GM18502 (cell line): ENCODE data around the gene CEP55.
A peak's percentile ranks its signal among the peaks of the same experiment; 100 is the strongest.
"Not testable (repeated sequence)": the region's sequence is repeated elsewhere in the genome, so short reads cannot be mapped to it uniquely, and the experiment has no call there.

Experiments used
- ATAC-seq: cut with Tn5 transposase; IDR thresholded peaks from one replicate; pipeline ENCODE4 v1.9.1; 2021; ENCODE audit warnings: mild to moderate bottlenecking; ENCODE audit not compliant: unreplicated experiment, poor library complexity

The CEP55 gene

DNA sequence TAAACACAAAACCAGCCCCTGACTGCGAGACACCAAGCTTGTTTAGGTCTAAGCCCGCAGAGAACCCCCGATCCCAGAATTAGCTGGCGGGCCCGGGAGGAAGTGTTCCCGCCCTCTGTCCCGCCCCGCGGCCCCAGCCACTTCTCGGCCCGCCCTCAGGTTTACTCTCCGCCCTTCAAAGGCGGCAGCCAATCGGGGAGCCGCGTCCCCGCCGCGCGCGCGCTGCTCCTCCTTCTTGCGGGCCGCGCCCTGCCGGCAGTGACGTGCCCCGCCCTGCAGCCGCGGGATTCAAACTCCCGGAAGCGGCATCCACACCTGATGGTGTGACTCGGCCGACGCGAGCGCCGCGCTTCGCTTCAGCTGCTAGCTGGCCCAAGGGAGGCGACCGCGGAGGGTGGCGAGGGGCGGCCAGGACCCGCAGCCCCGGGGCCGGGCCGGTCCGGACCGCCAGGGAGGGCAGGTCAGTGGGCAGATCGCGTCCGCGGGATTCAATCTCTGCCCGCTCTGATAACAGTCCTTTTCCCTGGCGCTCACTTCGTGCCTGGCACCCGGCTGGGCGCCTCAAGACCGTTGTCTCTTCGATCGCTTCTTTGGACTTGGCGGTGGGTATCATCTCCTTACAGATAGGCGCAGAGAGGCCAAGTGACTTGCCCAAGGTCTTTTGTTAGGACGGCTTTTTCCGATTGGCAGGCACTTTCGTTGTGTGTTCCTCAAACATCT is at the start of gene CEP55:
TSS of gene CEP55 (plus strand) at position 291 of the 720 bp plus-strand sequence. CDS start 3,440 bp downstream, outside the sequence.
- ATAC-seq = peak; percentile 99

DNA sequence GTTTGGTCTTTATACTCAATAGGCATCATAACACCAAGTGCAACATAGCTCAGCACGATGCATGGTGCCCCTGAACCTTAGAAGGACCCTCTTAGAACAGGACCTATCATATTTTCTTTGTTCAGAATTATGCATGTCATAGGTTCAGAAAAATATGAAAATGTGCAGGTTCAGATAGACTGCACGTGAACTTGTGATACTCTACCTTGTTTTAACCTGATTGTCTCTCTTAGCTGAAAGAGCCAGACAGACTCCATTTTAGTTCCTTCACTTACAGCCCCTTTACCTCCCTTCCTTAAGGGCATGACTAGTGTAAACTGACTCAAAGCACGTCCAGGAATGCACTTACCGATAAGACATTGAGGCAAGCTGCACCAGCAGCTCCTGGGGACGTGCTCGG is 49.4 kb upstream of the CEP55 start:
- no peak for ATAC-seq

DNA sequence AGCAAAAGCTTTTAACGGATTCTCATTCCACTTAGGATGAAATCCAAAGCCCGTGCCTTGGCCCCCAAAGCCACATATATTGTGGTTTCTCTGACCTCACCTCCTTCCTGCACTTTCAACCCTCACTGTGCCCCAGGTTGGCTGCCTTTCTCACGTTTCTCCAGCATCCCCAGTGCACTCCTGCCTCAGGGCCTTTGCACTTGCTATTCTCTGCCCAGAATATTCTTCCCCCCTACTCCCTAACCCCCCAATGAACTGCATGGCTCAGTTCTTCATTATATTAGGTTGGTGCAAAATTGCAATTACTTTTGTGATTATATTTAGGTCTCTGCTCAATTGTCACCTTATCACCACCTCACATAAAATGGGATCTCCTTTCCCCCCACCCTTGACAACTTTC is 48.4 kb upstream of the CEP55 start:
- no peak for ATAC-seq

DNA sequence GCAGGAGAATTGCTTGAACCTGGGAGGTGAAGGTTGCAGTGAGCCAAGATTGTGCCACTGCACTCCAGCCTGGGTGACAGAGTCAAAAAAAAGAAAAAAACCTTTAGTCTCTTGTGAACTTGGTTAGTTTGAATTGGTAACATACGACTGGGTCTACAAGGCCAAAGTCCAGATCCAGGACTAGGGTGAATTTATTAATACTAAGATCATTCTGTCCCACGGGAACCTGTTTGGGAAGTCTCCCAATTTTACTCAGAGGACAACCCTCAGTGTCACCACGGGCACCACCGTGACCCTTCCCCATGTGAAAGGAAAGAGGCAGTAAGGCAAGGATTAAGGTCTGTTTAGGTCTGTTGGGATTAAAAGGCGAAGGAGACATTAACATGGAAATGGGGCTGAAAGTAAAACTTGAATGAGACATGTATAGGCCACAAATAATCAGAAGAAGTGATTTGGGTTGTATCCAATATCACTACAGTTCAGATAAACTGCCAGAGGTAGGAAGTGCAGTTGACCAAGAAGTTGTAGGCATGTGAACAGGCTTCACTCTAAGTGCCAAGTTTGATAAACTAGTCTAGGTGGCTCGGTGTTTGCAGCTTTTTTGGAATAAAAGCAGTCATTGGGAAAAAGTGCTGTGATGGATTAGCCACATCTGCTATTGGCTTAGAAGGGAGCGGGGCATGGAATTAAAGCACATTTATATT is 45.0 kb upstream of the CEP55 start:
- no peak for ATAC-seq

DNA sequence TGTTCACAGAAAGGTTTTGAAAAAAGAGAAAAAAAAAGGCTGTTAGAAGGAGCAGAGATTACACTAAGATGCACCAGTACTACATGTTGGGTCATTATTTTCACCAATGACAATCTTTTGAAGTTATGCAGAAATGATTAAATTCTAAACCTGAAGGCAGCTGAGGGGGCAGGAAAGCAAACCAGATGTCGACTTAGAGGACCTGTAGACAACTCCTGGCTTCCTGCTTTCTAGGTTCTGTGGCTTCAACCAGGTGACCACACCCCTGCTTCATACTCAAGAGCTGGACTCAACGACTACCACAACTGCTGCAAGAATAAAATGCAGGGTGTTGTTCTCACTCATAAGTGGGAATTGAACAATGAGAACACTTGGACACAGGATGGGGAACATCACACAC is 44.3 kb upstream of the CEP55 start:
- no peak for ATAC-seq

DNA sequence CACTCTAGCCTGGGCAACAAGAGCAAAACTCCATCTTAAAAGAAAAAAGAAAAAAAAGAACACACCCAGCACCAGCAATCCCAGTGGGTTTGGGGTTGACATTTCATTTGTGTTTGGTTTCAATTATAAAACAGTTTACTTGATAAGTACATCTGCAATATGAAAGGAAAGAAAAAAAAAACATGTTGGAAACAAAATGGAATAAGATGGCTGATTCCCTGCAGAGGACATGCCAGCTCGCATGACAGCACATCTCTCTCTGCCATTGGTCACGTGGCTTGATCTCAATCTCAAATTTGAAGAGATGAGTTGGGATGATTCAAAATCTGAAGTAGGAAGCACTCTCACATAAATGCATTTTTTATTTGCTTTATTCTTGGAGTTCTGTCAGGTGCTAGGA is 42.3 kb upstream of the CEP55 start:
- no peak for ATAC-seq

DNA sequence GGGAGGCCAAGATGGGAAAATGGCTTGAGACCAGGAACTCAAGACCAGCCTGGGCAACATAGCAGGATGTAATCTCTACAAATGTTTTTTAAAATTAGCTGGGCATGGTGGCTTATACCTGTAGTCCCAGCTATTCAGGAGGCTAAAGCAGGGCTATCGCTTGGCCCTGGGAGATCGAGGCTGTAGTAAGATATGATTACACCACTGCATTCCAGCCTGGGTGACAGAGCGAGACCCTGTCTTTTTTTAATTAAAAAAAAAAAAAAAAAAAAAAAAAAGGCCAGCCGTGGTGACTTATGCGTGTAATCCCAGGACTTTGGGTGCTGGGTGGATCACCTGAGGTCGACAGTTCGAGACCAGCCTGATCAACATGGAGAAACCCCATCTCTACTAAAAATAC is 41.7 kb upstream of the CEP55 start:
- no peak for ATAC-seq

DNA sequence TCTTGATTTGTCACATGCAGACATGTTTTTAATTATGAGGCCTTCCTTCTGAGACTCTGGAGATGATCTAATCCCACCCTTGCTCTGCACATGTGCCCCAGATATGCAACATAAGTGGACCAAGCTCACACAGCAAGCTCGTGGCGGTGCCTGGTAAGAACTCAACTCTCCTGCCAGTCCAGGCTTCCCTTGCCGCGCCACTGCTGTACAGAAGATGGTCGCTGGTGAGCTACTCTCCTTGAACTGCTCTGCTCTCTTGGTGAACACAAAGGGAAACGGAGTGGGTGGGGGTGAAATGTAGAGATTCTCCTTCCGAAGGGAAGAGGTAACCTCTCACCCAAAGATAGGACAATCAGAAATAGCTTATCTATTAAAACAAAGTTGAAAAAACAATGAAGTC is 39.9 kb upstream of the CEP55 start:
- ATAC-seq = no peak

DNA sequence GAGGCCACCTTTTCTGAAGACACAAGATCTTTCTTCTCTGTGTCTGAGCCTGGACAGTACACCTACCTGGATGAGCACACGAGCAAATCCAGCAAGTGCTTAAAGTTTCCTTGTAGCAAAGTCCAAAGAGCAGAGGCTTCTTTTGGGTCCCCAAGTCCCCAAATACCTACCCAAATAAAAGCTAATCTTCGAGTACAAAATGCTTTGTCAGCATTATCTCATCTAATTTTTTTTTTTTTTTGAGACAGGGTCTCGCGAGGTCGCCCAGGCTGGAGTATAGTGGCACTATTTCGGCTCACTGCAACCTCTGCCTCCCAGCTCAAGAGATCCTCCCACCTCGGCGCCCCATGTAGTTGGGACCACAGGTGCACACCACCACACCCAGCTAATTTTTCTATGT is 38.9 kb upstream of the CEP55 start:
- ATAC-seq = no peak

DNA sequence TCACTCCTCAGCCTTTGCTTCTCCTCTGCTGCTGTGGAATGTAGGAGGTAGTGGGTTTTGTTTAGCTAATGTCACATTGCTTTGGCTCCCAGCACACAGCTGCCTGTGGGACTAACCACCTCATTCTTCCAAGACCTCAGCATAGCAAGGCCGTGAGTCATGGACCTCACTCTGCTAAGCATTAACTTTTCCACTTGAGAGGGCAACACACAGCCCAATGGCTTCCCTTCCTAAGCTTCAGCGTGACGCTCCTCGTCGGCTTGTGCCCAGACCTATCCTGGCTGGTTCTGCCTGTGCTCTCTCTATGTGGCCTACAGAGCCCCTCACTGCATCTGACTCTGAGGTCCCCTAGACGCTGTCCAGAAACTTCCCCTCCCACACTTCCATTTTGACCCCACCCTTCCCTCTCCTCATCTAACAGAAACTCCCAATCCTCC is 37.6 kb upstream of the CEP55 start:
- no peak for ATAC-seq

DNA sequence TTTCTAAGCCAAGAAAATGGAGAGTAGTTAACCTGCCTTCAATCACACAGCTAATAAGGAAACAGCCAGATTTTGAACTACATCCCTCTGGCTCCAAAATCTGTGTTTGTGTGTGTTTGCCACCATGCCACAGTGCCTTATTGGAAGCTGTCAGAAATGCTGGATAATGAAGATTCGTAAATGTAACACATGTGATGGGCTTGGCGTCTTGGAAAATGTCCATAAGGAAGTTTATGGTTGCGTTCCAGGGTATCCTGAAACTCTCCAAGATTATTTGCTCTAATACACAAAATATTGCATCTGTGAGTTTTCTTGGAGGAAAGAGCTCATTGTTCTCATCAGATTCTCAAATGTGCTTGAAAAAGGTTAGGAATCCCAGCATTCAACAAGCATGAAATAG is 36.9 kb upstream of the CEP55 start:
- ATAC-seq = no peak

DNA sequence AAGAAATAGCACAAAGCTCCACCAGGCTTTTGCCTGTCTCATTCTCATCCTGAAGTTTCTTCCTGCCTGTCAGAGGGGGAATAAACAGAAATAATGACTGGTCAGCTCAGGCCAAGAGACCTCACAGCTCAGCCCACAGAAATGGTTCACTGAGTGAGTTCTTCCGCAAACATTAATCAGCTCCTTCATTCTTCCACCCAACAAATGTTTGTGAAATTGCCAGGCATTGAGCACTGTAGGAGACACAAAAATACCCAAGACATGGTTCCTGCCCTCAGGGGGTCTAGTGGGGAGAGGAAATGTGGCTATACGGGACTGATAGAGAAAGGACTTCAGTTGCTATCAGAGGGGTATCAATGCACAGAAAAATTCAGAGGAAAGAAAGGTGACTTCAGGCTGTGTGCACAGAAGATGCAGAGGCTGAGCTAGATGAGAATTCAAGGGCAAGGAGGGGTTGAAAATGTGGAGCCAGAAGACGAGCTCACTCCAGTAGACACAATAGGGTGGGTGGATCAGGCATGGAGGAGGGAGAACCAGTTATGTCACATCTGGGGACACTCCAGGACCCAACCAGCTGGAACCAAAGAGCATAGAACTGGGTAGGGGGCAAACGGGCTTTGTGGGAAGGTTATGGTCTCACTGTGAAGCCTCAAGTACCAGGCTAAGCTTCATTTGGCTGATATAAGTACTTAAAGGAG is 35.2 kb upstream of the CEP55 start:
- ATAC-seq = no peak

DNA sequence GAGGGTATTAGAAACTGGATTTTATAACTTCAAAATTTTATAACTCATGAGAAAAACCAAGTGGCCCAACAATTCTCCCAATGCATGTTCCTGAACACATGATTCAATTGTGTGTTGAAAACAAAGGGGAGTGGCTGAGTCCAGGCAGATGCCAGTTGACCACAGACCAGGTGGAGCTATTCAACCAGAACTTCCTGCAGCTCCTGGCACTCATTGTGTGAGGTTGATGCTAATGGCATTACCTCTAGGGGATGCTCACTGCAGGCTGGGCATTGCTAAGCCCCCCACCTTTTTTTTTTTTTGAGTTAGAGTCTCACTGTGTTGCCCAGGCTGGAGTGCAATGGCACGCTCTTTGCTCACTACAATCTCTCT is 34.6 kb upstream of the CEP55 start:
- no peak for ATAC-seq

DNA sequence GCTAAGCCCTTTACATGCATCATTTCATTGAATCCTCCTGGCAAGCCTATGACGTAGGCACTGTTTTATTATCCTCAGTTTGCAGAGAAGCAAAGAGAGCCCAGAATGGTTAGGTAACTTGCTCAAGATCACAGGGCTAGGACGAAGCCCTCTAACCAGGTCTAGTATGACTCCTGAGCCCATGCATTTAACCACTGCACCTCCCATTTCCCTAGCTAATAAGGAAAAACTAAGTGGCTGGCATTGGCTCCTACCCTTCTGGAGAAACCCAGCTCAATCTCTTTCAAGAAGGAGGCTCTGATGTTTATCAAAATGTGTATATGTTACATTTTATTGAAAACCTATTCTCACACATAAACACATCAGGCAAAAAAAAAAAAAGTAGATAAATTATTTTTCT is 34.0 kb upstream of the CEP55 start:
- no peak for ATAC-seq

DNA sequence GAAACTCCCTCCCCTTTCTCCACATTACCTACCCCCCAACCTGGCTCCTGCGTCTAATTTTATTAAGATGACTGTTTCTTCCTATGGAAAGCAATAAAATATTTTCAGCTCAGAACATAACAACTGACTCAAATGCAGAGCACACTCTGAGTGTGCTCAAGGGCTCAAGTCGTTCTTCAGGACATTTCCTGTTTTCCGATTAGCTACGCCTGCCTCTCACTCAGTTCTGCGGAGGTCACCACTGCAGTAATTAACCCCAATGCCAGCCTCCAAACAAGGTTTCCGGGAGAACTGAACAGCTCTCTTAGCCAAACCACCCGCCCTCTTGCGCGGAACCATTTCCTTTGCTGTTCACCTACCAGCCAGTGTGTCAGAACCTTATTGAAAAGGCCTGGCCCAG is 33.5 kb upstream of the CEP55 start:
- no peak for ATAC-seq

DNA sequence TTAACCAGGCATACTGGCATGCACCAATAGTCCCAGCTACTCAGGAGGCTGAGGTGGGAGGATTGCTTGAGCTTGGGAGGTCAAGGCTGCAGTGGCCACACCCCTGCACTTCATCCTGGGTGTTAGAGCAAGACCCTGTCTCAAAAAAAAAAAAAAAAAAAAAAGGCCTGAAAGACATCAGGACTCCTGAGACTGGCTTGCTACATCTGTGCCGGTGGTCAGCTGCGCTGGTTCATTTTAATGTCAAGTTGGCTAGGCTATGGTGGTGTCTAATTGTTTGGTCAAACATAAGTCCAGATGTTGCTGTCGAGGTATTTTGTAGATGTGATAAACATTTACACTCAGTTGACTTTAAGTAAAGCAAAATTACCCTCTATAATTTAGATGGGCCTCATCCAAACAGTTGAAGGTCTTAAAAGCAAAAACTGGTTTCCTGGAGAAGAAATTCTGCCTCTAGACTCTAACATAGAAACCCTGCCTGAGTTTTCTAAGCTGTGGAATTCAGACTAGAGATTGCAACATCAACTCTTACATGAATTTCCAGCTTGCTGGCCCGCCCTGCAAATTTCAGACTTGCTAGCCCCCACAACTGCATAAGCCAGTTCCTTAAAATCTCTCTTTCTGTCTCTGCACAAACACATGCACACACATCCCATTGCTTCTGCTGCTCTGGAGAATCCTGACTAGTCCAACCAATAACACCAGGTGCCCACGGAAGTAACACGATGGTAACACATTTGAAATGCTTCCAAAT is 32.5 kb upstream of the CEP55 start:
- ATAC-seq = no peak

DNA sequence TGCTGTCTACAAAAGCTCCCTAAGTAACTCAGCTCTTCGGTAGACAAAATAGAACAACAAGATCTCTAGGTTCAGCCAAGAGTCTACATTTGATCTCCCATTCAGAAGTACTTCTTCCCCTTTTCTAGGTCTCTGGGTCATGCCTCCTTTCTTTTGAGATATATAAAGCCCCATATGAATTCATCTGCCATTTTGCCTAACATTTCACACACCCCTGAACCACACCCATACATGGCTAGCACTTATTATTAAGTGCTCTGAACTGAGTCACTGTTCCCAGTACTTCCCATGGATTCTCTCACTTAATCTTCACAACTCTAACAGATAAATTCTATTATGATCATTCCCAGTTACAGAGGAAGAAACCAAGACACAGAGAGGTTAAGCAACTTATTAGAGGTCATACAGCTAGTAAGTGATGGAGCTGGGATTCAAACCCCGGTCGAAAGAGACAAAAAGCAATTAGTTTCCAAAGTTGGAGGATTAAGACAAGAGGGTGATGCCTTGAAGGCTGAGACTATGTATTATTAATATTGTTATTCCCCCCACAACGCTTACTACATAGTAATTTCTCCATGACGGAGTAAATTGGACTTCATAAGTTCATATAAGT is 31.5 kb upstream of the CEP55 start:
- no peak for ATAC-seq

DNA sequence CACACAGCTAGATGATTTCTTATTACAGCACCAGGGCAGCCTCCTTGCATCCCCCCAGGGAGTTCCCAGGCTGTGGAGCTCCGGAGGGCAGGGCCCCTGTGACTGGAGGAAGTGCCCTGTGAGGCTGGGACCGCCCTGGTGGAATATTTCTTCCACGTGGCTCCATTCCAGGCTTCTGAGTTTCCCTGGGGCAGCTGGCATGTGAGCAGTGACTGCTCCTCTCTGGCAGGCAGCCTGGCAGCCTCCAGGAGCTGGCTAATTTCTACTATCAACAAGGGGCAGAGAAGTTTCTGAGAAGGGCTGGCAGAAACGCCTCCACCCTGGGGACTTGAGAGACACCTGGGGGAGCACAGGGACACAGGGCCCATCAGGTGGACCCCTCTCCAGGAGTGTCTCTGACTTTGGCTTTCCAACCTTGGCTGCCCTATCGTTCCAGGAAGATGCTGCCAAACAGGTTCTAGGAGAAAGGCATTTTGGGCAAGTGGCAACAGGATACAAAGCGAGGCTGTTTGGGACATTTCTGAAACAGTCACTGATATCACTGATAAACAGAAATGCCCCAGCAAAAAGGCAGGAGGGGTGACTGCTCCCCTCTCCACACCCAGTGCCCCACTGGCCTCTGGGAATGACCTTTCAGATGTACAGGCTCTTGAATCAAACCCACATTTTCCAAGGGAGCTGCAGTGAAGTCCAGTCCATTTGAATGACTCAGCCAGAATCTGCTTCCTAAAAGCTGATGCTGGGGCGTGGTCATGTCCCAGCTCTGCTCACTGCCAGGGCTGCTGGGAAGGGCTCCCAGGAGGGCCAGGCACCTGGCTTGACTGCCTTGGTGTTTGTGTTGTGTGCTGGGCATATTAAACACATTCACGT is 30.4 kb upstream of the CEP55 start:
- no peak for ATAC-seq

DNA sequence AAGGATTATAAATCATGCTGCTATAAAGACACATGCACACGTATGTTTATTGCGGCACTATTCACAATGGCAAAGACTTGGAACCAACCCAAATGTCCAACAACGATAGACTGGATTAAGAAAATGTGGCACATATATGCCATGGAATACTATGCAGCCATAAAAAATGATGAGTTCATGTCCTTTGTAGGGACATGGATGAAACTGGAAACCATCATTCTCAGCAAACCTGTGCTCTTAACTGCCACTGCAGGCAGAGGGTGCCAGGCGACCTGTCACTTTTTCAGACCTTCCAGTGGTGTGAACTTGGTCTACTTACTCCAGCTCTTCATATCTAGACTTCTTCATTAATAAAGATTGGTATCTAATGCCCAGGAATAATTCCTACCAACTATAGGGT is 28.8 kb upstream of the CEP55 start:
- ATAC-seq = not testable (repeated sequence)
